Epithelial cell of prostate (primary cell): ENCODE data around the gene ABHD16A.
A peak's percentile ranks its signal among the peaks of the same experiment; 100 is the strongest.

Experiments
- DNase-seq: peaks from one replicate; pipeline ENCODE4 v3.0.0-alpha.2; 2011; ENCODE audit warnings: low read depth, low spot score
- H3K27ac ChIP-seq: fragments of 450-650 bp; 2 replicates; pipeline ENCODE4 v1.5.1; 2017; ENCODE audit warnings: mild to moderate bottlenecking

The ABHD16A gene

GRCh38 chr6:31651602-31652191, 51.4 kb downstream of the ABHD16A start:
- peak overlapping the region; percentile 95 for H3K27ac ChIP-seq
- DNase-seq: peak; percentile 56

- DNase-seq: no peak
- H3K27ac ChIP-seq: no peak overlapping the region
These were observed 57.8 kb downstream of the ABHD16A start for GRCh38 chr6:31645325-31645724.

GRCh38 chr6:31643818-31644454, 59.2 kb downstream of the ABHD16A start:
- no peak overlapping the region for H3K27ac ChIP-seq
- DNase-seq: no peak

- H3K27ac ChIP-seq: no peak overlapping the region
- no peak for DNase-seq
These were observed 60.1 kb downstream of the ABHD16A start for GRCh38 chr6:31642798-31643570.

GRCh38 chr6:31641370-31641769, 61.8 kb downstream of the ABHD16A start:
- no peak for DNase-seq

GRCh38 chr6:31640612-31641011, 62.5 kb downstream of the ABHD16A start:
- no peak overlapping the region for H3K27ac ChIP-seq
- no peak for DNase-seq

More at GRCh38 chr6:31641370-31641769, 61.8 kb downstream of the ABHD16A start:
- H3K27ac ChIP-seq: no peak overlapping the region

- no peak for DNase-seq
- peak overlapping the region; percentile 21 for H3K27ac ChIP-seq
These were observed 63.7 kb downstream of the ABHD16A start for GRCh38 chr6:31639449-31639861.

GRCh38 chr6:31639043-31639442, 64.1 kb downstream of the ABHD16A start:
- no peak overlapping the region for H3K27ac ChIP-seq
- no peak for DNase-seq
